Measurements from ENCODE around the gene ACTL10. TPM values are rescaled to one million over a fixed set of nuclear protein-coding genes. Genes with fewer than 3 reads are reported as not detected.

ACTL10 gene
- total RNA-seq, 2 experiments from 2014 or later, result 5.6 to 11.7 TPM

- H3K79me2 ChIP-seq (ENCODE audit: insufficient read depth, low read depth, low read length), result no peaks in the 10 kb centered on the region
- CTCF ChIA-PET (ENCODE audit: unreplicated experiment), result no interaction called here
- BruUV-seq (replicated peaks), result no TSS peak
These were observed 30.0 kb upstream of the ACTL10 start for GRCh38 chr20:33636776-33637175.

GRCh38 chr20:33640287-33640686 lies 26.5 kb upstream of the ACTL10 start:
- H4K20me1 ChIP-seq (ENCODE audit: insufficient read depth, low read length), result no peaks in the 10 kb centered on the region
- H3K4me1 ChIP-seq (ENCODE audit: insufficient read depth, low read length, poor library complexity, severe bottlenecking), result no peaks in the 10 kb centered on the region
- ChIA-PET CTCF (ENCODE audit: unreplicated experiment) (no interaction called here), POLR2A (interaction anchor here (0.6 to 0.9 kb wide), 2 partner anchors 89 to 194 kb away, joined by 3 read pairs; no protein-coding TSS in a partner anchor)
- H3K9me2 ChIP-seq (ENCODE audit: insufficient read depth, low read length), result no peaks in the 10 kb centered on the region
- no peak overlapping the region for H3K4me2 ChIP-seq (ENCODE audit: low read length)
- no peak for DNase-seq (ENCODE audit: low spot score)
- TF ChIP-seq EZH2phosphoT487 (IDR thresholded peaks at IDR 0.05; ENCODE audit: borderline replicate concordance, low read depth, low read length) (no peak), CTCF (conservative IDR thresholded peaks at IDR 0.05; ENCODE audit: low read length) (no peak)
- H3K4me3 ChIP-seq (ENCODE audit: low read depth, low read length, poor library complexity, severe bottlenecking), result no peak overlapping the region
- H3K9me3 ChIP-seq (ENCODE audit: low read length), result no peaks in the 10 kb centered on the region
- intact Hi-C loops (cut with micrococcal nuclease; ENCODE audit: unreplicated experiment), result no loop called here
- H3K79me2 ChIP-seq (ENCODE audit: insufficient read depth, low read depth, low read length), result no peaks in the 10 kb centered on the region
- no TSS peak for BruUV-seq (replicated peaks)
- H2AFZ ChIP-seq (ENCODE audit: low read length), result no peak overlapping the region
- no peak overlapping the region for H3K27ac ChIP-seq (ENCODE audit: low read depth, low read length, poor library complexity, severe bottlenecking)
- peaks cover 94% of the 10 kb centered on the region for H3K36me3 ChIP-seq (ENCODE audit: insufficient read depth, low read length)

More at GRCh38 chr20:33636776-33637175, 30.0 kb upstream of the ACTL10 start:
- Histone ChIP-seq H3K9me3 (ENCODE audit: low read length) (no peaks in the 10 kb centered on the region), H3K27ac (ENCODE audit: low read depth, low read length, poor library complexity, severe bottlenecking) (no peak overlapping the region), H3K9me2 (ENCODE audit: insufficient read depth, low read length) (no peaks in the 10 kb centered on the region), H3K4me2 (ENCODE audit: low read length) (no peak overlapping the region), H3K4me3 (ENCODE audit: low read depth, low read length, poor library complexity, severe bottlenecking) (no peak overlapping the region), H3K4me1 (ENCODE audit: insufficient read depth, low read length, poor library complexity, severe bottlenecking) (no peaks in the 10 kb centered on the region), H2AFZ (ENCODE audit: low read length) (no peak overlapping the region), H3K36me3 (ENCODE audit: insufficient read depth, low read length) (peaks cover 94% of the 10 kb centered on the region), H4K20me1 (ENCODE audit: insufficient read depth, low read length) (no peaks in the 10 kb centered on the region)
- no peak for DNase-seq (ENCODE audit: low spot score)
- intact Hi-C loops (cut with micrococcal nuclease; ENCODE audit: unreplicated experiment), result no loop called here
- TF ChIP-seq CTCF (conservative IDR thresholded peaks at IDR 0.05; ENCODE audit: low read length) (no peak), EZH2phosphoT487 (IDR thresholded peaks at IDR 0.05; ENCODE audit: borderline replicate concordance, low read depth, low read length) (no peak)
- POLR2A ChIA-PET, result no interaction called here

DNA sequence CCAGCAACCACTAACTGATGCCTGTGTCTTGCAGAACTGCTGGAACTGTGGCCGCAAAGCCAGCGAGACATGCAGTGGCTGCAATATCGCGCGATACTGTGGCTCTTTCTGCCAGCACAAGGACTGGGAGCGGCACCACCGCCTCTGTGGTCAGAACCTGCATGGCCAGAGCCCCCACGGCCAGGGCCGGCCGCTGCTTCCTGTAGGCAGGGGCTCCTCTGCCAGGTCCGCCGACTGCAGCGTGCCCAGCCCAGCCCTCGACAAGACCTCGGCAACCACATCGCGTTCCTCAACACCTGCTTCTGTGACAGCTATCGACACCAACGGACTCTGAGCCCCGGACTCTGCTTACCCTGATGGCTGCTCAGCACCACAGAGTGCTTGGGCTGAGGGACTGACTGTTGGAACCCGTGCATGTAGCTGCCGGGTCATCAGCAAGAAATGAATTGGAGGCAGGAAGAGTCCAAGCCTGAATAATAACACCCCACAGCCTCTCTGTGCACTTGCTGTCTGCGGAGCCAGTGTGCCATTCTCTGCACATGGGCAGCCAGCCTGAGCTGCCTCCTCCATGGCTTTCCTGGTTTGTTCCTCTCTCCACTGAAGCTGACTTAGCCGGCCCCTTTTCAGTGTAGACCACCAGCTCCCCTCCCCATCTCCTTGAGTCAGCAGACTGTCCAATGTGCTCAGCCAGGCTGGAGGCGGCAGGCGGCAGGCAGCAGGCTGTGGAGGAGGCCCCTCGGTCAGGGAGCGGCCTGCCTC lies 22.3 kb upstream of the ACTL10 start:
- ChIA-PET POLR2A (no interaction called here), CTCF (ENCODE audit: unreplicated experiment) (no interaction called here)
- Histone ChIP-seq H3K9me2 (ENCODE audit: insufficient read depth, low read length) (no peaks in the 10 kb centered on the region), H4K20me1 (ENCODE audit: insufficient read depth, low read length) (peaks cover 5% of the 10 kb centered on the region; the same call in 1 of the 2 replicates), H3K79me2 (ENCODE audit: insufficient read depth, low read depth, low read length) (no peaks in the 10 kb centered on the region), H3K9me3 (ENCODE audit: low read length) (no peaks in the 10 kb centered on the region), H2AFZ (ENCODE audit: low read length) (no peak overlapping the region), H3K4me3 (ENCODE audit: low read depth, low read length, poor library complexity, severe bottlenecking) (no peak overlapping the region), H3K27ac (ENCODE audit: low read depth, low read length, poor library complexity, severe bottlenecking) (no peak overlapping the region), H3K4me2 (ENCODE audit: low read length) (no peak overlapping the region), H3K36me3 (ENCODE audit: insufficient read depth, low read length) (peaks cover 89% of the 10 kb centered on the region), H3K4me1 (ENCODE audit: insufficient read depth, low read length, poor library complexity, severe bottlenecking) (no peaks in the 10 kb centered on the region)
- no peak for DNase-seq (ENCODE audit: low spot score)
- no TSS peak for BruUV-seq (replicated peaks)
- TF ChIP-seq EZH2phosphoT487 (IDR thresholded peaks at IDR 0.05; ENCODE audit: borderline replicate concordance, low read depth, low read length) (no peak), CTCF (conservative IDR thresholded peaks at IDR 0.05; ENCODE audit: low read length) (no peak)
- intact Hi-C loops (cut with micrococcal nuclease; ENCODE audit: unreplicated experiment), result no loop called here
